Bone marrow (tissue), 2 donors: Measurements from ENCODE around the gene C1orf174.

Experiments
- DNase-seq, 2 donors: peaks; one replicate each; lab custom pipeline; 2025; lab: John Stamatoyannopoulos, UW

Gene C1orf174

DNA sequence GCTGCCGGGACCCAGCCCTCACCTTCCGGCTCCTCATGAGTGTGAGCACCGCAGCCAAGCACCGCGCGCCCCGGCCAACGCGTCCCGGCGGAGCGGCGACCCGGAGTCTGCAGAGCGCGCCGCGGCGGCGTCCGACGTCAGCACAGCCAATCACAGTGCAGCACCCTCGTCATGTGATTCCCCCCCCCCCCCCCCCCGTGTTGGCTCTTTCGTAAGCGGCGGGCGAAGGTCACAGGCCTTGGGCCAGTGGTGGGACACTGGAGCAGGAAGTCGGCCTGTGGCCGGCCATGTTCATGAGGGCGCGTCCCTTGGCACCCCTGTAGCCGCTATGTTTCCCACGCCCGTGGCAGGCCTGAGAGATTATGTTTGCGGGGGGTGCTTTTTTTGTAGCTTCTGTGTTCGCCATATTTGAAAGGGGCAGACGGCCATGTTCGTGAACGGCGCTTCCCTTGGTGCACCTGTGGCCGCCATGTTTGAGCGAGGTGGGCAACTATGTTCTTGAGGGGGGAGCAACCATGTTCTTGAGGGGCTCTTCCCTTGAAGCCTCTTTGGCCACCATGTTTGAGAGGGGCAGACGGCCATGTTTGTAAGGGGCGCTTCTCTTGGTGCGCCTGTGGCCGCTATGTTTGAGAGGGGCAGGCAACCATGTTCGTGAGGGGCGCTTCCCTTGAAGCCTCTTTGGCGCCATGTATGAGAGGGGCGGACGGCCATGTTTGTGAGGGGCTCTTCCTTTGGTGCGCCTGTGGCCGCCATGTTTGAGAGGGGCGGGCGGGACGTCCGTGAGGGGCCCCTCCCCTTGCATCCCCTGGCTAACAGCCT lies at the start of gene C1orf174:
Gene C1orf174, minus strand, starts transcription at position 123 of the 819 bp plus-strand sequence. Its CDS starts 86 bp downstream, at position 37.
- DNase-seq: peak; percentile 97 to 99

DNA sequence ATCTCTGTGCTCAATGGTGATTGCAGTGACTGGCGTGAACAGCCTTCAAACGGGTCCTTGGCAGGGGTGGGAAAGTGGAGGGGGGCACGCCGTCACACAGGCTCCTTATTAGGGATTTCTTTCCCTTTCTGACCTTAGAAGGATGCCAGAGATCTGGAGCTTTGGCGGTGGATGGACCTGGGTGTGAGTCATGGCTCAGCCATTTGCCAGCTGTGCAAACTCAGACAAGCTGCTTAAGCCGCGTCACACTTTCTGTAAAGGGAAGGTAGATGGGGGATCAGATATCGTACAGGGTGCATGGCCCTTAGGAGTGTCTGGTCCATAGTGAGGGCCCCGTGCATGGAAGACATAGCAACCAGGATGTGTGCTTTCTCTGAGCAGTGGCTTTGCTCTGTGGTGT lies 48.3 kb upstream of the C1orf174 start:
- DNase-seq: no peak

DNA sequence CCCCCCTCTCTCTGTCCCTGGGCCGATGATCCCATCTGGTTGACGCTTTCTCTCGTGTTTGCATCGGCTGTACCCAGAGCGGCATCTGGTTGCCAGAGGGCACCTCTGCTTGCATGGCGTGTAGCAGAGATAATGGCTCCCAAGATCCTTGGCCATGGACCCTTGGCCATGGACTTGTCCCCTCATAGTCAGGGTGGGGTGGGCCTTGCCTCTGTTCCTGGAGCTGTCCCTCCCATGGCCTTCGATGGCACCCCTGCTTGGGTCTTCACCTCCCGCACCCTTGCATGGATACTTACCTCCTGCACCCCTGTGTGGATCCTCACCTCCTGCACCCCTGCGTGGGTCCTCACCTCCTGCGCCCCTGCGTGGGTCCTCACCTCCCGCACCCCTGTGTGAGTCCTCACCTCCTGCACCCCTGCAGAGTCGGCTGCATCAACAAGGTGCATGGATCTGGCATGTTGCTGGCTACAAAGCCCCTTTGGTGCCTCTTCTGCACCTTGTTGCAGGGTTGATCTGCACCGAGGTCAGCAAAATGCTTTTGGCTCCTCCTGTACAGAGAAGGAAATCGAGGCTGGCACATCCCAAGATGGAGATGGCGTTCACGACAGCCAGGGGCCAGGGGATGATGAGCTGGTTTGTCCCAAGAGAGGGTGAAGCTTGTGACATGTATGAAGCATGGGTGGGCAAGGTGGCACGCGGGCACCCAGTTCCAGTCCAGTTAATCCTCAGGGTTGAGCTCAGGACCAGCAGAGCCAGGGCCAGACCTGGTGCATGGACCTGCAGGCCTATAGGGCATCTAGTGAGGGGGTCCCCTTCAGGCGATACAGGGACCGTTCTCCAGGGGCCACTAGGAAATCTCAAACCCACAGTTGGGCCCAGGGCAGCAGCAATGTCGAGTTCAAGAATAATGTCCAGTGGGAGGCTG lies 46.1 kb upstream of the C1orf174 start:
- DNase-seq: no peak

GRCh38 chr1:3945222-3945621 lies 45.1 kb upstream of the C1orf174 start:
- no peak for DNase-seq

DNA sequence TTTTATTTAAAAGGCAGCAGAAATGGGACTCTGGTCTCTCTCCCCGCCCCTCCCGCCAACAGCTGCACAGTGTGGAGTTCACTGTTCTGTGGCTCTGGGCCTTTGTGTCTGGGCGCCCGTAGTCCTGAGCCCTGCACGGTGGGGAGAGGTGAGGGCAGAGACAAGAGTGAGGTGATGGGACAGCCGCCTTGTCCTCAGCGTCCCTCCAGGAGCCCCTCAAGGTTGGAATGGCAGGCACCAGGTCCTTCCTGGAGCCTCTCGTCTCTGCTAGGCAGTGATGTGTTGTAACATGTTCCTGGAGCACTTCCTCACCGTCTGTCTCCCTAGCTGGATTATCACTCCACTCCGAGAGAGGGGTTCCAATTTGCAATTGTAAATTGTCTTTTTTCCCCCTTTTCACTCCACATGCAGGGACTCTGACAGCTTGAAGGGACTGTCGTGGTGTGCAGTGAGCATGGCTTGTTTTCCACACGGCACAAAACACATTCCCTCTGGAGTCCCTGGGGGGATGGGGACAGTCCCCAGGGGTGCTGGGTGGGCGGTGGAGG lies 44.6 kb upstream of the C1orf174 start:
- DNase-seq: no peak

GRCh38 chr1:3943806-3944577 lies 43.9 kb upstream of the C1orf174 start:
- no peak for DNase-seq

- no peak for DNase-seq
Measured at GRCh38 chr1:3943123-3943431, 43.0 kb upstream of the C1orf174 start.

GRCh38 chr1:3942416-3943122 lies 42.5 kb upstream of the C1orf174 start:
- DNase-seq: no peak

GRCh38 chr1:3940754-3941345 lies 40.8 kb upstream of the C1orf174 start:
- no peak for DNase-seq

DNA sequence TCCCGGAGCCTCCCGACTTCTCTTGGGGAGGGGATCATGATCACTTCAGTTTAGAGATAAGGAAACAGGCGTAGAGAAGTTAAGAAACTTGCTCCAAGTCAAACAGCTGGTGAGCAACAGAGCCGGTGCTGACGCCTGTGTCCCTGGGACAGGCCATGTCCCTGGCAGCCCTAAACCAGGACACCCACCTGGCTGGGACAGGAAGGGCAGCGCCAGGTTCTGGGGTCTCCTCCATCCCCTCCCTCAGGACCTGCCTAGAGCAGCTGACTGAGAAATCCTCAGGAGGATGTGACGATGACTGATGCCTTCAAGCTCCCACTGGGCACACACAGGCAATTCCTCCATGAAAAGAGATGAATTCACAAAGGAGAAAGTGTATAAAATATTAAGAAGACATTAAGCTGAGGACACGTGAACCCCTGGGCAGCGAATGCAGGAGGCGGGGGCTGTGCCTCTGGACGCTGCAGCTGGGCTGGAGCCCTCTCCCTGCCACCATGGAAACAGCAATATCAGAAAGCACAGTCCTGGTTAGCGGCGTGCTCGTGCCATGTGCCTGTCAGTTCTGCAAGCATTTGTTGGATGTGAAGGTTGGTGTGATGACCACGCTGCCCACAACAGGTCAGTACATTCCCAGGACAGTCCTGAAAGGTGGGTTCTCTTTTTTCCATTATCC lies 40.1 kb upstream of the C1orf174 start:
- no peak for DNase-seq

- DNase-seq: no peak
Measured at GRCh38 chr1:3939242-3940080, 39.4 kb upstream of the C1orf174 start.

DNA sequence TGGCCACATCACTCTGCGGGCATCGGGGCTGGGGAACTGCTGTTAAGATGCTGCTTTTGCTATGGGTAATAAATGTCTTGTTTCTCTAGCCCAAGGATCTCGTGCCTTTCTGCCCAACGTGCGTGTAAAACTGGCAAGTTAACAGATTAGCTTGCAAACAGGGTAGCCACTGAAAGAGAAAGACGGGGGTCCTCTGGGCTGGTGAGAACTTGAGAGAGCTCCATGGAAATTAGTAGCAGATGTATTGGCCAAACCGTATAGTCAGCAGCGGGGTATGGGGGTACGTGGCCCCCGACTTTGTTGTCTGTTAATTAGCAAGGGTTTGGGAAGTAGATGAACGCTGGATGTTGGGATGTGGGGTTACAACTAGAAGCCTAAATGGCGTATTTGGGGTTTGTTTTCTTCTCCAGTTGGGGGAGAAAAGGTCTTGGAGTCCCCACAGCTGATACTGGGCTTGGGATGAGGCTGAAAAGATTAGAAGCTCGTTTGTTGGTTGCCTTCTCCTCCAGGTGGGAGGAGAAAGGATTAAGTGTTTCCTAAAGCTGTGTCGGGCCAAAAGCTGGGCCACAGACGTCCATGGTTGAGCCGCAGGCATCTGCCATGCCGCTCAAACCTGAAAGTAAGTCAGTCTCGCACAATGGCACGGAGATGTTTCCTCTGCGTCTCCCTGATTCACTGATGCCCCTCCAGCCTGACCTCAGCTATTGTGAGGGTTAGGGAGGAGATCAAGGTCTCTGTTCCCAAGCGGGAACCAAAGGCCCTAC lies 32.3 kb upstream of the C1orf174 start:
- no peak for DNase-seq

- no peak for DNase-seq
Measured at GRCh38 chr1:3931007-3931912, 31.2 kb upstream of the C1orf174 start.

- no peak for DNase-seq
Measured at GRCh38 chr1:3930301-3931006, 30.4 kb upstream of the C1orf174 start.

DNA sequence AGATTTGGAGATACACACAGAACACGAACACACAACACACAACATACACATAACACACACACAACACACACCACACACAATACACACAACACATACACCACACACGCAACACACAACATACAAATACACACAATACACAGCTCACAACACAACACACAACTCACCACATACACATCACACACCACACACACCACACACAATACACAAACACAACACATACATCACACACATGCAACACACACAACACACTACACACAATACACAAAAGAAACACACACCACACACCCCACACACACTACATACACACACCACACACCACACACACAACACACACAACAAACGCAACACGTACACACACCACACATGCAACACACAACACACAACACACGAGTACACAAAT lies 29.1 kb upstream of the C1orf174 start:
- no peak for DNase-seq

- DNase-seq: no peak
Measured at GRCh38 chr1:3928586-3928985, 28.5 kb upstream of the C1orf174 start.

DNA sequence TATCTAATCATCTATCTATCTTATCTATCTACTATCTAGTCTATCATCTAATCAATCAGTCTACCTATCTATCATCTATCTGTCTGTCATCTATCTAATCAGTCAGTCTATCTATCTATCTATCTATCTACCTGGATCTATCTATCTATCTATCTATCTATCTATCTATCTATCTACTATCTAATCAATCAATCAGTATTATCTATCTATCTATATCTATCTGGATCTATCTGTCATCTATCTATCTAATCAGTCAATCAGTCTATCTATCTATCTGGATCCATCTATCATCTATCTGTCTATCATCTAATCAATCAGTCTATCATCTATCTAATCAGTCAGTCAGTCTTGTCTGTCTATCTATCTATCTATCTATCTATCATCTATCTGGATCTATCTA lies 26.9 kb upstream of the C1orf174 start:
- no peak for DNase-seq
